ENCODE data around the gene MYOM1.

- TF ChIP-seq CTCF (IDR thresholded peaks at IDR 0.05; ENCODE audit: extremely low read depth in 1 of 2, insufficient read depth in 1 of 2, low read depth in 1 of 2, low read length in 2 of 2) (no peak), POLR2AphosphoS5 (IDR thresholded peaks at IDR 0.05; ENCODE audit: insufficient read depth, low read depth, low read length) (no peak), MAX (IDR thresholded peaks at IDR 0.05; ENCODE audit: insufficient read depth, insufficient read length) (no peak), JUN (IDR thresholded peaks at IDR 0.05; ENCODE audit: borderline replicate concordance, insufficient read depth, insufficient read length, low read depth) (no peak), EZH2 (IDR thresholded peaks at IDR 0.05; ENCODE audit: borderline replicate concordance, low read depth, low read length, severe bottlenecking) (no peak), MYC (IDR thresholded peaks at IDR 0.05; ENCODE audit: low read depth, low read length) (no peak)
These were observed 132.9 kb downstream of the MYOM1 start for GRCh38 chr18:3086871-3087270.
